ENCODE results near the gene SCAMP4. TPM values are rescaled to one million over a fixed set of nuclear protein-coding genes. Genes with fewer than 3 reads are reported as not detected.

SCAMP4 gene
- total RNA-seq, 1 experiment from 2014 or later: 18.4 TPM

GRCh38 chr19:1918975-1919374 is 13.8 kb downstream of the SCAMP4 start:
- Histone ChIP-seq H3K79me2 (ENCODE audit: low read length) (no peaks in the 10 kb centered on the region), H3K4me1 (ENCODE audit: low read length) (no peaks in the 10 kb centered on the region), H2AFZ (ENCODE audit: low read length) (no peak overlapping the region), H4K20me1 (ENCODE audit: insufficient read depth, low read depth, low read length) (no peaks in the 10 kb centered on the region), H3K9me2 (replicated peaks; ENCODE audit: insufficient read depth, low read length) (no peaks in the 10 kb centered on the region), H3K36me3 (ENCODE audit: insufficient read depth, low read length) (0 out of 2 replicates have a peak, but pooled peaks cover 3% of the 10 kb centered on the region), H3K27ac (ENCODE audit: low read length) (no peak overlapping the region), H3K9me3 (ENCODE audit: low read length) (no peaks in the 10 kb centered on the region), H3K27me3 (ENCODE audit: low read length) (no peaks in the 10 kb centered on the region), H3K4me3 (ENCODE audit: low read length) (no peak overlapping the region), H3K9ac (ENCODE audit: low read length) (no peak overlapping the region), H3K4me2 (ENCODE audit: low read depth, low read length, poor library complexity, severe bottlenecking) (no peak overlapping the region)
- no peak for DNase-seq

DNA sequence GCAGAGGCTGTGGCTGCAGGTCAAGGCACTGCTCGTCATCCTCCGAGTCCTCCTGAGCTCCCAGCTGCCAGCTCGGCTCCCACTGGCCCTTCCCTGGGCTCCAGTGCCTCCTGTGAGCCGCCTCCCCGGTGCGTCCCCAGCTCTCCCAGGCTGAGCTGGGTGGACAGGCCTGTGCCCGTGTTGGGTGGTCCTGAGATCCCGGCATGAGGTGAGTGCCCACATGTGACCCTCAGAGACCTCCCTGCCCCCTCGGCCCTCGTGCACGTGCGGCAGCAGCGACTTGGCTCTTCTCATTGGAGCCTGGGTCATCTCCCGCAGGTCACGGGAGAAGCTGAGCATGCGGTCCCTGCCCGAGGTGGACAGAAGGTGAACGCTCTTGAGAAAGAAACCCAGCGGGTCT is 15.4 kb downstream of the SCAMP4 start:
- Histone ChIP-seq H3K4me1 (ENCODE audit: low read length) (no peaks in the 10 kb centered on the region), H3K36me3 (ENCODE audit: insufficient read depth, low read length) (0 out of 2 replicates have a peak, but pooled peaks cover 3% of the 10 kb centered on the region), H3K27me3 (ENCODE audit: low read length) (no peaks in the 10 kb centered on the region), H3K9me3 (ENCODE audit: low read length) (no peaks in the 10 kb centered on the region), H3K27ac (ENCODE audit: low read length) (no peak overlapping the region), H3K9ac (ENCODE audit: low read length) (no peak overlapping the region), H3K4me2 (ENCODE audit: low read depth, low read length, poor library complexity, severe bottlenecking) (no peak overlapping the region), H4K20me1 (ENCODE audit: insufficient read depth, low read depth, low read length) (no peaks in the 10 kb centered on the region), H3K4me3 (ENCODE audit: low read length) (no peak overlapping the region), H3K9me2 (replicated peaks; ENCODE audit: insufficient read depth, low read length) (no peaks in the 10 kb centered on the region), H2AFZ (ENCODE audit: low read length) (no peak overlapping the region), H3K79me2 (ENCODE audit: low read length) (no peaks in the 10 kb centered on the region)
- no peak for DNase-seq

DNA sequence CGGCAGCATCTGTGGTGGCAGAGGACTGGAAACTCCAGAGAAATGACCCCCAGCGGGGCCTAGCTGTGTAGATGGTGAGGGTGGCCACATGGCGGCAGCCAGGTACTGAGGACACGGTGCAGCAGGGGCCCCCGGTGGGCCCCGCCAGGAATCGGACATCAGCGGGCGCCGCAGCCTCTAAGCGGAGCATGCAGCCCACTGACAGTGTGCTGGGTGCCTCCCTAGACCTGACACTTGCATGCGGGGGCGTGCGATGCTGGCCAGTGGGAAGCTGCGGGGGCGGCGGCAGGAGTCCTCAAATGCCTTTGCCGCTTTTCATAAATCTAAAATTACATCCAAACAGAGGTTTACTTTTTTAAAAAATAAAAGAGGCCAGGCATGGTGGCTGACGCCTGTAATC is 16.1 kb downstream of the SCAMP4 start:
- Histone ChIP-seq H3K27ac (ENCODE audit: low read length) (no peak overlapping the region), H3K4me2 (ENCODE audit: low read depth, low read length, poor library complexity, severe bottlenecking) (no peak overlapping the region), H3K4me3 (ENCODE audit: low read length) (no peak overlapping the region), H3K9ac (ENCODE audit: low read length) (no peak overlapping the region), H3K4me1 (ENCODE audit: low read length) (no peaks in the 10 kb centered on the region), H3K27me3 (ENCODE audit: low read length) (no peaks in the 10 kb centered on the region), H3K36me3 (ENCODE audit: insufficient read depth, low read length) (0 out of 2 replicates have a peak, but pooled peaks cover 3% of the 10 kb centered on the region), H4K20me1 (ENCODE audit: insufficient read depth, low read depth, low read length) (no peaks in the 10 kb centered on the region), H2AFZ (ENCODE audit: low read length) (no peak overlapping the region), H3K9me2 (replicated peaks; ENCODE audit: insufficient read depth, low read length) (no peaks in the 10 kb centered on the region), H3K79me2 (ENCODE audit: low read length) (no peaks in the 10 kb centered on the region), H3K9me3 (ENCODE audit: low read length) (no peaks in the 10 kb centered on the region)
- DNase-seq: no peak

GRCh38 chr19:1921825-1922224 is 16.6 kb downstream of the SCAMP4 start:
- no peak for DNase-seq
- no peak overlapping the region for H3K4me2 ChIP-seq (ENCODE audit: low read depth, low read length, poor library complexity, severe bottlenecking)
- no peaks in the 10 kb centered on the region for H3K27me3 ChIP-seq (ENCODE audit: low read length)
- no peaks in the 10 kb centered on the region for H3K4me1 ChIP-seq (ENCODE audit: low read length)
- no peak overlapping the region for H3K27ac ChIP-seq (ENCODE audit: low read length)
- no peak overlapping the region for H2AFZ ChIP-seq (ENCODE audit: low read length)
- H3K36me3 ChIP-seq (ENCODE audit: insufficient read depth, low read length): 0 out of 2 replicates have a peak, but pooled peaks cover 3% of the 10 kb centered on the region
- H4K20me1 ChIP-seq (ENCODE audit: insufficient read depth, low read depth, low read length): no peaks in the 10 kb centered on the region
- no peaks in the 10 kb centered on the region for H3K79me2 ChIP-seq (ENCODE audit: low read length)
- no peaks in the 10 kb centered on the region for H3K9me3 ChIP-seq (ENCODE audit: low read length)
- H3K9me2 ChIP-seq (replicated peaks; ENCODE audit: insufficient read depth, low read length): no peaks in the 10 kb centered on the region
- H3K4me3 ChIP-seq (ENCODE audit: low read length): no peak overlapping the region
- no peak overlapping the region for H3K9ac ChIP-seq (ENCODE audit: low read length)

DNA sequence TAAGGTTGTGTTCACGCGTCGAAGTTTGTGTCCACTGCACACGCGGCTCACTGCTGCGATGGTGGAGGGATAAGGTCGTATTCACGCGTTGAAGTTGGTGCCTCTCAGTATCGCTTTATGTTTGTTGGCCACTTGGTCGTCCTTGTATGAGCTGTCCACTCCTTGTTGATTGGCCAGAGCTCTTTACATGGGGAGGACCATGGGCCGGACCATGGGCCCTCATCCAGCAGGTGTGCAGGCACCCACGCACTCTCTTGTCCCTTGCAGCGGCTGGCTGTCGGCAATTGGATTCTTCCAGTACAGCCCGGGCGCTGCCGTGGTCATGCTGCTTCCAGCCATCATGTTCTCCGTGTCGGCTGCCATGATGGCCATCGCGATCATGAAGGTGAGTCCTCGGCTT is 17.6 kb downstream of the SCAMP4 start:
- H3K27me3 ChIP-seq (ENCODE audit: low read length): no peaks in the 10 kb centered on the region
- no peak overlapping the region for H3K4me3 ChIP-seq (ENCODE audit: low read length)
- H2AFZ ChIP-seq (ENCODE audit: low read length): no peak overlapping the region
- no peaks in the 10 kb centered on the region for H3K9me2 ChIP-seq (replicated peaks; ENCODE audit: insufficient read depth, low read length)
- no peak overlapping the region for H3K27ac ChIP-seq (ENCODE audit: low read length)
- H3K9me3 ChIP-seq (ENCODE audit: low read length): no peaks in the 10 kb centered on the region
- DNase-seq: no peak
- H3K4me1 ChIP-seq (ENCODE audit: low read length): no peaks in the 10 kb centered on the region
- no peak overlapping the region for H3K4me2 ChIP-seq (ENCODE audit: low read depth, low read length, poor library complexity, severe bottlenecking)
- no peaks in the 10 kb centered on the region for H3K79me2 ChIP-seq (ENCODE audit: low read length)
- no peaks in the 10 kb centered on the region for H4K20me1 ChIP-seq (ENCODE audit: insufficient read depth, low read depth, low read length)
- H3K9ac ChIP-seq (ENCODE audit: low read length): no peak overlapping the region
- 0 out of 2 replicates have a peak, but pooled peaks cover 3% of the 10 kb centered on the region for H3K36me3 ChIP-seq (ENCODE audit: insufficient read depth, low read length)

DNA sequence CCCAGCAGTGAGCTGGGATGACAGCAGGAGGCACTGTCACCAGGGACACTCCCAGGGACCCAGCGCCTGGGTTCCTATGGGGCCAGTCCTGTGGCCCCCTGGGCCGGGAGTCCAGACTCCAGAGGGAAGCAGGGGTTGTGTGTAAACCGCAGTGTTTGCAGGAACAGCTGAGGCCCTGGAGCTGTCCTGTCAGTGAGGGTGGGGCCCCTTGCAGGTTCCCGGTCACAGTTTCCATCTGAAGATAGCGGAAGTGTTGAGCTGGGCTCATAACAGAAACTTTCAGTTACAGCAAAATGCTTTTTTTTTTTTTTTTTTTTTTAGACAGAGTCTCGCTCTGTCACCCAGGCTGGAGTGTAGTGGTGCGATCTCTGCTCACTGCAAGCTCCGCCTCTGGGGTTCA is 18.1 kb downstream of the SCAMP4 start:
- no peaks in the 10 kb centered on the region for H4K20me1 ChIP-seq (ENCODE audit: insufficient read depth, low read depth, low read length)
- DNase-seq: no peak
- H3K4me1 ChIP-seq (ENCODE audit: low read length): no peaks in the 10 kb centered on the region
- no peaks in the 10 kb centered on the region for H3K9me3 ChIP-seq (ENCODE audit: low read length)
- H3K79me2 ChIP-seq (ENCODE audit: low read length): no peaks in the 10 kb centered on the region
- H3K27me3 ChIP-seq (ENCODE audit: low read length): no peaks in the 10 kb centered on the region
- H3K36me3 ChIP-seq (ENCODE audit: insufficient read depth, low read length): 0 out of 2 replicates have a peak, but pooled peaks cover 3% of the 10 kb centered on the region
- no peak overlapping the region for H3K9ac ChIP-seq (ENCODE audit: low read length)
- no peak overlapping the region for H3K27ac ChIP-seq (ENCODE audit: low read length)
- no peak overlapping the region for H2AFZ ChIP-seq (ENCODE audit: low read length)
- H3K9me2 ChIP-seq (replicated peaks; ENCODE audit: insufficient read depth, low read length): no peaks in the 10 kb centered on the region
- no peak overlapping the region for H3K4me2 ChIP-seq (ENCODE audit: low read depth, low read length, poor library complexity, severe bottlenecking)
- H3K4me3 ChIP-seq (ENCODE audit: low read length): no peak overlapping the region

- no peak for DNase-seq
- no peak overlapping the region for H3K27ac ChIP-seq (ENCODE audit: low read length)
Measured at GRCh38 chr19:1924320-1924961, 19.2 kb downstream of the SCAMP4 start.

GRCh38 chr19:1925544-1925943 is 20.3 kb downstream of the SCAMP4 start:
- H4K20me1 ChIP-seq (ENCODE audit: insufficient read depth, low read depth, low read length): no peaks in the 10 kb centered on the region
- no peak overlapping the region for H3K9ac ChIP-seq (ENCODE audit: low read length)
- no peaks in the 10 kb centered on the region for H3K27me3 ChIP-seq (ENCODE audit: low read length)
- no peaks in the 10 kb centered on the region for H3K79me2 ChIP-seq (ENCODE audit: low read length)
- no peak overlapping the region for H3K4me3 ChIP-seq (ENCODE audit: low read length)
- H3K4me1 ChIP-seq (ENCODE audit: low read length): peaks cover 12% of the 10 kb centered on the region
- no peak for DNase-seq
- no peaks in the 10 kb centered on the region for H3K9me3 ChIP-seq (ENCODE audit: low read length)
- H2AFZ ChIP-seq (ENCODE audit: low read length): no peak overlapping the region
- H3K4me2 ChIP-seq (ENCODE audit: low read depth, low read length, poor library complexity, severe bottlenecking): no peak overlapping the region
- H3K9me2 ChIP-seq (replicated peaks; ENCODE audit: insufficient read depth, low read length): no peaks in the 10 kb centered on the region
- no peak overlapping the region for H3K27ac ChIP-seq (ENCODE audit: low read length)
- 0 out of 2 replicates have a peak, but pooled peaks cover 3% of the 10 kb centered on the region for H3K36me3 ChIP-seq (ENCODE audit: insufficient read depth, low read length)

More at GRCh38 chr19:1924320-1924961, 19.2 kb downstream of the SCAMP4 start:
- H4K20me1 ChIP-seq (ENCODE audit: insufficient read depth, low read depth, low read length): no peaks in the 10 kb centered on the region
- H3K4me1 ChIP-seq (ENCODE audit: low read length): peaks cover 5% of the 10 kb centered on the region
- H3K4me2 ChIP-seq (ENCODE audit: low read depth, low read length, poor library complexity, severe bottlenecking): no peak overlapping the region
- no peaks in the 10 kb centered on the region for H3K79me2 ChIP-seq (ENCODE audit: low read length)
- no peak overlapping the region for H3K9ac ChIP-seq (ENCODE audit: low read length)
- H3K9me2 ChIP-seq (replicated peaks; ENCODE audit: insufficient read depth, low read length): no peaks in the 10 kb centered on the region
- H3K4me3 ChIP-seq (ENCODE audit: low read length): no peak overlapping the region
- H3K36me3 ChIP-seq (ENCODE audit: insufficient read depth, low read length): 0 out of 2 replicates have a peak, but pooled peaks cover 3% of the 10 kb centered on the region
- no peaks in the 10 kb centered on the region for H3K9me3 ChIP-seq (ENCODE audit: low read length)
- H3K27me3 ChIP-seq (ENCODE audit: low read length): no peaks in the 10 kb centered on the region
- H2AFZ ChIP-seq (ENCODE audit: low read length): no peak overlapping the region
